ENCODE measurements around the gene TAS2R40.

DNA sequence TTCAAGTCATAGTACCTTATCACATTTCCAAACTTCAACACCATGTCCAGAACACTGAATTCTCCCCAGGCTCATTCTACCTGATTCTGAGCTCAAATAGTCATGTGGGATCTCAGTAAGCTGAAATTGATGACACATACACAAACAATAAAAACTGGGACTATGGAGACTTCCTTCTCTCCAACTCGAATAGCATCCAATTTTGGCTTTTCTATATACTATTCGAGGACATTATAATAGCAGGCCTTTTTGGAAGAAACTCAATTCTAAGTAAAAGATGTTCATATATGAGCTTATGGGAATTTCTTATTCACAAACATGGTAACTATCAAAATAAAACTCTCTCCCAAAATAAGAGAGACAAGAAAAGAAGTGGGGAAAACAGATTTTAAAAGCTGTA, 551 bp upstream of the TAS2R40 start:
- no peak for TF ChIP-seq ZNF274 (IDR thresholded peaks at IDR 0.05; ENCODE audit: low read depth, low read length)
- TF ChIP-seq YY1 (IDR thresholded peaks at IDR 0.05; ENCODE audit: insufficient read depth, insufficient read length): no peak
- TF ChIP-seq SUZ12 (IDR thresholded peaks at IDR 0.05; ENCODE audit: extremely low read depth, insufficient read depth, insufficient read length): no peak

Data from NT2/D1 (cell line).